ENCODE measurements around the gene MYZAP. TPM values are rescaled to one million over a fixed set of nuclear protein-coding genes. Genes with fewer than 3 reads are reported as not detected.

Gene MYZAP
- total RNA-seq, 1 donor from 2014 or later, result 934 TPM

DNA sequence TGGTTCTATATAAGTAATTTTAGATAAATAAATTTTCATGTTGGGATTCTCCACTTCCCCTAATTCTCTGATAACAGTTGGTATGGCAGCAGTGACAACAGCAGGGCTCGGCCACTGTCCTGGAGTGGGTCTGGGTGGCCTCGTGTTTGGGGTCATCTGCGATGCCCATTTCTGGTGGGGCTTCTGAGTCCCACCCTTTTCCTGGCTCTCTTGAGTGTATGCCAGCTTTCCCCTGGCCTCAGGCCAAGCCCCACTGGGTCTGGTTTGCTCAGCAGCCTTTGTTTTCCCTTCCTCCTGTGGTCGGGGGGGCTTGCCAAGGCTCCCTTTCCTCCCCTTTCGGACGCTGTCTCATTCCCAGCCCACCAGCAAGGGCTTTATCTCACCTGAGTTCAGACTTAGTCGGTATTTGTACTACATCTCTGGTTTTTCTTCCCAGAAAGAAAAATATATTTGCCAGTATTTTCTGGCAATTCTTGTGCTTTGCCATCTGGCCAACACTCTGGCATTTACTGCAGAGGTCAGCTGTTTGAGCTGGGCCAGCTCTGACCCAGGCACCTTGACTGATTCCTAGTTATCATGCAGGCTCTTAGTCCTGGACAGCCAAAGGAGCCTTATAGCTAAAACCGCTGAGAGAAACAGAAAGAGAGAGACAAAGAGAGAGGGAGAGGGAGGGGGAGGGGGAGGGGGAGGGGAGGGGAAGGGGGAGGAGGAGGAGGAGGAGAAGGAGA is 35.2 kb downstream of the MYZAP start:
- Histone ChIP-seq H3K4me3 (peak overlapping the region; percentile 0), H3K9me3 (replicated peaks) (no peaks in the 10 kb centered on the region), H3K27me3 (ENCODE audit: low read depth) (no peaks in the 10 kb centered on the region), H3K4me1 (peaks cover 94% of the 10 kb centered on the region), H3K36me3 (peaks cover 69% of the 10 kb centered on the region), H3K27ac (replicated peaks) (peak overlapping the region; percentile 95)
- intact Hi-C loops (cut with micrococcal nuclease), result no loop called here
- TF ChIP-seq, protein P1, sequence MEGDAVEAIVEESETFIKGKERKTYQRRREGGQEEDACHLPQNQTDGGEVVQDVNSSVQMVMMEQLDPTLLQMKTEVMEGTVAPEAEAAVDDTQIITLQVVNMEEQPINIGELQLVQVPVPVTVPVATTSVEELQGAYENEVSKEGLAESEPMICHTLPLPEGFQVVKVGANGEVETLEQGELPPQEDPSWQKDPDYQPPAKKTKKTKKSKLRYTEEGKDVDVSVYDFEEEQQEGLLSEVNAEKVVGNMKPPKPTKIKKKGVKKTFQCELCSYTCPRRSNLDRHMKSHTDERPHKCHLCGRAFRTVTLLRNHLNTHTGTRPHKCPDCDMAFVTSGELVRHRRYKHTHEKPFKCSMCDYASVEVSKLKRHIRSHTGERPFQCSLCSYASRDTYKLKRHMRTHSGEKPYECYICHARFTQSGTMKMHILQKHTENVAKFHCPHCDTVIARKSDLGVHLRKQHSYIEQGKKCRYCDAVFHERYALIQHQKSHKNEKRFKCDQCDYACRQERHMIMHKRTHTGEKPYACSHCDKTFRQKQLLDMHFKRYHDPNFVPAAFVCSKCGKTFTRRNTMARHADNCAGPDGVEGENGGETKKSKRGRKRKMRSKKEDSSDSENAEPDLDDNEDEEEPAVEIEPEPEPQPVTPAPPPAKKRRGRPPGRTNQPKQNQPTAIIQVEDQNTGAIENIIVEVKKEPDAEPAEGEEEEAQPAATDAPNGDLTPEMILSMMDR (IDR thresholded peaks at IDR 0.05; ENCODE audit: borderline replicate concordance), result no peak
- DNase-seq, result no peak

DNA sequence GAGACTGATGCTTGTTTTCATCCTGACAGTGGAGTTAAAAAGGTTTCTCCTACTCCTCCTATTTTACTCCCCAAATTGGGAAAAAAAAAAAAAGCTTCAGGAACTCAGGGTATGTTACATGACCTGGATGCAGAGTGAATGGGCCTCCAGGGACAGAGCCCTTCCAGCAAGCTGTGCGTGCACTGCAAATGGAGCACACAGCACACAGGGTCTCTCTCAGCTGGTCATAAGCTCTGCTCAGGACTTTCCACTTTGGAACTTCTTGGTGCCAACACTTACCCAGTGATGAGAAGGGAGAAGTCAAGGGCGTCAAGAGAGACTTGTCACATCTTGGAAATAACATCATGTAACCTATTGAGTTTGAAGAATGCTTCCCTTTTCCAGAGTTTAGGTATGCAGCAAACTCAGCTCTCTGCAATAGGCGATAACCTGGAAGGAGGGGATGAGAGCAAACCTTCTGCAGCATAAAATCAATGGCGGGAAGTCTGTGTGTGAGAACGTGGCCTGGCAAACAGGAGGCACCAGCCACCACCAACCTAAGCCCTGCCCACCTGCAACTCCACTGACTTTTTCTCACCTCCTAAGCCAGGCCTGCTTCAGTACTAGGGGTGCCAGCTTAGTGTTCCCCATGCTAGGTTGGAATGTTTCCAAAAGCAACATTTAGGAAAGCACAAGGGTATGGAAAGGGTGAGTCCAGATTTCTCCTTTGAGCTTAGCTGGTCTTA is 39.8 kb downstream of the MYZAP start:
- Histone ChIP-seq H3K4me3 (no peak overlapping the region), H3K27me3 (ENCODE audit: low read depth) (no peaks in the 10 kb centered on the region), H3K27ac (replicated peaks) (peak overlapping the region; percentile 87), H3K36me3 (peaks cover 49% of the 10 kb centered on the region), H3K9me3 (replicated peaks) (no peaks in the 10 kb centered on the region), H3K4me1 (peaks cover 93% of the 10 kb centered on the region)
- TF ChIP-seq, protein P1 (IDR thresholded peaks at IDR 0.05; ENCODE audit: borderline replicate concordance), result no peak
- intact Hi-C loops (cut with micrococcal nuclease), result no loop called here
- no peak for DNase-seq

DNA sequence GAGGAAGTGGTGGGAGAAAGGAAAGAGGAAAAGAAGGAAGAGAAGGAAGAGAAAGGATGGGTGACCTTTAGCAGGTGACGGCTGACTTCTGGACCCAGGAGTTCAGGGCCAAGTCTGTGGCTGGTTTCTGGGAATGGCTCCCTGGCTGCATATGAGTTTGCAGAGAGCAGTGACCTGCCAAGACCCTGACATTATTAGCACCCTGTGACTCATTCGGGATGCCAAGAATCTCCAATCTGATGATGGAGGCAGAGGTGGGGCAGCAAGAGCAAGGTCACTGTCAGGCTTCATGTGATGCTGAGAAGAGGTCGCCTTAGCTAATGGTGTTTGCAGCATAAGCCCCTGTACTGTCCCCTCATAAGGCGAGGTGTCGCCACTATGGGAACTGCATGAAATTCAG is 42.6 kb downstream of the MYZAP start:
- Histone ChIP-seq H3K27ac (replicated peaks) (peak overlapping the region; percentile 87), H3K4me3 (no peak overlapping the region), H3K36me3 (peaks cover 66% of the 10 kb centered on the region), H3K27me3 (ENCODE audit: low read depth) (no peaks in the 10 kb centered on the region), H3K4me1 (peaks cover 93% of the 10 kb centered on the region), H3K9me3 (replicated peaks) (no peaks in the 10 kb centered on the region)
- no peak for DNase-seq
- TF ChIP-seq, protein P1 (IDR thresholded peaks at IDR 0.05; ENCODE audit: borderline replicate concordance), result no peak
- intact Hi-C loops (cut with micrococcal nuclease), result no loop called here

DNA sequence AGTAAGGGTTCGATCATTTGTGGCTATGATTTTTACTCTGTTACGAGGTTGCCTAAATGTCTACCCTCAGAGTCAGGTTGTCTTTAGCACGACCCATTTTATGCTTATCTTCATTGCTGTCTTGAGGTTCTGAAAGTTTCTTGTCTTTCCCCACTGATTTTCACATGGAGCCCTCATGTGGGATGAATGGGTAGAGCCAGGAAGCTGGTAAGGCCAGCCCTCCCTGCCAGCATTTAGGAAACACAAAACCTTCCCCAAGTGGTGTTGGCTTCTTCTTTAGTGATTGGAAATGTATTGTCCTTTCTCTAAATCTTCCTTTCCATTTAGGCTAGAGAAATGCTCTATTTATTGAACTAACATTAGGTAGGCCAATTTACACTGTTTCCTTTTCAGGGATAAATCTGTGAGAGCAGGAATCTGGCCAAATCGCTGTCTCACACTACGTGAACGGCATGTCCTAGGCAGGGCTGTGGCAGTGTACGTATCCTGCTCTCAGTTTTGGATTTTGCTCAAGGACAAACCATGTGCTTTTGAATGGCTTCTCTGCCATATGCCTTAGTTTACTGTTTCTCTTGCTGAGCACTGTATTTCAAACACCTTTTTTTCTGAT is 43.7 kb downstream of the MYZAP start:
- Histone ChIP-seq H3K36me3 (peaks cover 64% of the 10 kb centered on the region), H3K4me3 (no peak overlapping the region), H3K27ac (replicated peaks) (peak overlapping the region; percentile 87), H3K9me3 (replicated peaks) (no peaks in the 10 kb centered on the region), H3K27me3 (ENCODE audit: low read depth) (no peaks in the 10 kb centered on the region), H3K4me1 (peaks cover 87% of the 10 kb centered on the region)
- DNase-seq, result peak; percentile 47
- intact Hi-C loops (cut with micrococcal nuclease), result no loop called here
- TF ChIP-seq, protein P1 (IDR thresholded peaks at IDR 0.05; ENCODE audit: borderline replicate concordance), result peak; percentile 53

DNA sequence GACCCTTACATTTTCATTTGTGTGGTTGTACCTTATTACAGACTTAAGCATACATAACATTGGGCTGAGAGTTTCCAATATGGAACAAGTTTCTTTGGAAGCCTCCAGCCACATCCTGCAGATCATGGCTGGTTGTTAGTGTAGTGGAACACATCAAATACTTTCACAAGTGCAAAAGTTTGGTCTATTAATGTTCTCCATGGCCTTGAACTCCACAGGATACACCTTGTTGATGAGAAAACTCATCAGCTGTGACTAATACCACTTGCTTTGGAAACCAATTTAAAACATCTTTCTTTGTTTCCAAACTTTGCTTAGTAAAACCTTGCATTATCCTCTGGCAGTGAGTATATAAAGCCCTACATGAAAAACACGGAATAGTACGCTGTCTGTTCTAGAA is 46.1 kb downstream of the MYZAP start:
- no peak for DNase-seq
- no peaks in the 10 kb centered on the region for H3K9me3 ChIP-seq (replicated peaks)
- H3K4me1 ChIP-seq, result peaks cover 63% of the 10 kb centered on the region
- no peaks in the 10 kb centered on the region for H3K27me3 ChIP-seq (ENCODE audit: low read depth)
- H3K27ac ChIP-seq (replicated peaks), result peak overlapping the region; percentile 87
- TF ChIP-seq, protein P1 (IDR thresholded peaks at IDR 0.05; ENCODE audit: borderline replicate concordance), result no peak
- intact Hi-C loops (cut with micrococcal nuclease), result no loop called here
- no peak overlapping the region for H3K4me3 ChIP-seq
- H3K36me3 ChIP-seq, result peaks cover 59% of the 10 kb centered on the region
